GM18520 (cell line): Measurements from ENCODE around the gene FCN2.

Experiments used
- ATAC-seq: cut with Tn5 transposase; IDR thresholded peaks from one replicate; pipeline ENCODE4 v1.9.1; 2021; ENCODE audit not compliant: unreplicated experiment

Gene FCN2

GRCh38 chr9:134887686-134888602 lies 7.3 kb downstream of the FCN2 start:
- ATAC-seq: no peak

GRCh38 chr9:134888603-134889190 lies 8.1 kb downstream of the FCN2 start:
- ATAC-seq: no peak

GRCh38 chr9:134889386-134890154 lies 9.0 kb downstream of the FCN2 start:
- ATAC-seq: no peak

GRCh38 chr9:134890155-134890495 lies 9.5 kb downstream of the FCN2 start:
- ATAC-seq: no peak

- ATAC-seq: no peak
Observed at GRCh38 chr9:134891053-134891452, 10.4 kb downstream of the FCN2 start.

GRCh38 chr9:134891713-134892112 lies 11.1 kb downstream of the FCN2 start:
- ATAC-seq: no peak

GRCh38 chr9:134892221-134892620 lies 11.6 kb downstream of the FCN2 start:
- no peak for ATAC-seq

GRCh38 chr9:134892820-134893420 lies 12.3 kb downstream of the FCN2 start:
- ATAC-seq: no peak

- no peak for ATAC-seq
Observed at GRCh38 chr9:134894136-134894860, 13.7 kb downstream of the FCN2 start.

- ATAC-seq: no peak
Observed at GRCh38 chr9:134895097-134895496, 14.5 kb downstream of the FCN2 start.

- no peak for ATAC-seq
Observed at GRCh38 chr9:134895567-134895907, 14.9 kb downstream of the FCN2 start.

GRCh38 chr9:134895908-134896833 lies 15.6 kb downstream of the FCN2 start:
- no peak for ATAC-seq

- ATAC-seq: no peak
Observed at GRCh38 chr9:134896834-134897583, 16.4 kb downstream of the FCN2 start.

- ATAC-seq: no peak
Observed at GRCh38 chr9:134897584-134898170, 17.1 kb downstream of the FCN2 start.

GRCh38 chr9:134898319-134898718 lies 17.7 kb downstream of the FCN2 start:
- no peak for ATAC-seq

- no peak for ATAC-seq
Observed at GRCh38 chr9:134899168-134899567, 18.6 kb downstream of the FCN2 start.

- no peak for ATAC-seq
Observed at GRCh38 chr9:134899818-134900217, 19.2 kb downstream of the FCN2 start.

GRCh38 chr9:134902936-134903335 lies 22.3 kb downstream of the FCN2 start:
- no peak for ATAC-seq
